ENCODE measurements around the gene GPBAR1.

GRCh38 chr2:218252509-218253231 is 8.1 kb upstream of the GPBAR1 start:
- no peak for TF ChIP-seq CTCF (conservative IDR thresholded peaks at IDR 0.05; ENCODE audit: low read depth, low read length)
- TF ChIP-seq EZH2 (IDR thresholded peaks at IDR 0.05; ENCODE audit: borderline replicate concordance, low read depth, low read length, poor library complexity, severe bottlenecking), result no peak

Data from A673 (cell line).